MM.1S (cell line): ENCODE measurements around the gene PRUNE2.

Experiments used
- DNase-seq: peaks from one replicate; pipeline ENCODE4 v3.0.0-alpha.2; 2015
- H2AFZ ChIP-seq: fragments of 300-600 bp; sonication (generic); 2 replicates; pipeline ENCODE4 v1.6.0; 2016; ENCODE audit warnings: antibody characterized with exemption, low read length
- H3F3A ChIP-seq: fragments of 300-600 bp; sonication (generic); 2 replicates; pipeline ENCODE4 v1.6.1; 2016; ENCODE audit warnings: mild to moderate bottlenecking, antibody characterized with exemption, low read length, moderate library complexity, mixed read lengths; ENCODE audit not compliant: insufficient read depth
- H3K27ac ChIP-seq: fragments of 300-600 bp; sonication (generic); 2 replicates; pipeline ENCODE4 v1.5.1; 2016; ENCODE audit warnings: mild to moderate bottlenecking, low read length
- H3K27me3 ChIP-seq: fragments of 300-600 bp; sonication (generic); replicated peaks from 2 replicates; pipeline ENCODE4 v1.6.0; 2016; ENCODE audit warnings: low read length; ENCODE audit not compliant: insufficient read depth
- H3K36me3 ChIP-seq: fragments of 300-600 bp; sonication (generic); replicated peaks from 2 replicates; pipeline ENCODE4 v1.6.1; 2016; ENCODE audit warnings: mild to moderate bottlenecking, low read length, mixed read lengths; ENCODE audit not compliant: insufficient read depth
- H3K4me1 ChIP-seq: fragments of 300-600 bp; sonication (generic); 2 replicates; pipeline ENCODE4 v1.6.1; 2016; ENCODE audit warnings: low read length, mixed read lengths
- H3K4me2 ChIP-seq: fragments of 300-600 bp; sonication (generic); 2 replicates; pipeline ENCODE4 v1.6.0; 2016; ENCODE audit warnings: low read depth, low read length
- H3K4me3 ChIP-seq: fragments of 300-600 bp; sonication (generic); 2 replicates; pipeline ENCODE4 v1.5.1; 2016; ENCODE audit warnings: low read length, mixed read lengths
- H3K79me2 ChIP-seq: fragments of 300-600 bp; sonication (generic); 2 replicates; pipeline ENCODE4 v1.6.1; 2016; ENCODE audit warnings: mixed run types, low read length, mixed read lengths
- H3K9ac ChIP-seq: fragments of 300-600 bp; sonication (generic); 2 replicates; pipeline ENCODE4 v1.6.1; 2016; ENCODE audit warnings: low read length, mixed read lengths
- H3K9me2 ChIP-seq: fragments of 300-600 bp; sonication (generic); replicated peaks from 2 replicates; pipeline ENCODE4 v1.6.1; 2016; ENCODE audit warnings: mild to moderate bottlenecking, low read length, mixed read lengths; ENCODE audit not compliant: insufficient read depth
- H3K9me3 ChIP-seq: fragments of 300-600 bp; sonication (generic); replicated peaks from 2 replicates; pipeline ENCODE4 v1.6.1; 2016; ENCODE audit warnings: mild to moderate bottlenecking, low read length, mixed read lengths; ENCODE audit not compliant: insufficient read depth
- H4K20me1 ChIP-seq: fragments of 300-600 bp; sonication (generic); 2 replicates; pipeline ENCODE4 v1.6.1; 2016; ENCODE audit warnings: mild to moderate bottlenecking, low read length, moderate library complexity, mixed read lengths; ENCODE audit not compliant: insufficient read depth
- EZH2 ChIP-seq: fragments of 300-600 bp; sonication (generic); optimal IDR thresholded peaks from 2 replicates; pipeline ENCODE3; 2017; ENCODE audit warnings: low read depth, mild to moderate bottlenecking, antibody characterized with exemption, low read length, mixed read lengths
- EZH2phosphoT487 ChIP-seq: fragments of 300-600 bp; sonication (generic); IDR thresholded peaks from 2 replicates; pipeline ENCODE4 v1.6.1; 2018; ENCODE audit warnings: antibody characterized with exemption, low read length
- TF ChIP-seq, protein P1 (sequence below): fragments of 300-600 bp; sonication (generic); IDR thresholded peaks from 2 replicates; pipeline ENCODE4 v1.5.1; 2016; ENCODE audit warnings: antibody characterized with exemption, low read length, mixed read lengths

PRUNE2 gene

DNA sequence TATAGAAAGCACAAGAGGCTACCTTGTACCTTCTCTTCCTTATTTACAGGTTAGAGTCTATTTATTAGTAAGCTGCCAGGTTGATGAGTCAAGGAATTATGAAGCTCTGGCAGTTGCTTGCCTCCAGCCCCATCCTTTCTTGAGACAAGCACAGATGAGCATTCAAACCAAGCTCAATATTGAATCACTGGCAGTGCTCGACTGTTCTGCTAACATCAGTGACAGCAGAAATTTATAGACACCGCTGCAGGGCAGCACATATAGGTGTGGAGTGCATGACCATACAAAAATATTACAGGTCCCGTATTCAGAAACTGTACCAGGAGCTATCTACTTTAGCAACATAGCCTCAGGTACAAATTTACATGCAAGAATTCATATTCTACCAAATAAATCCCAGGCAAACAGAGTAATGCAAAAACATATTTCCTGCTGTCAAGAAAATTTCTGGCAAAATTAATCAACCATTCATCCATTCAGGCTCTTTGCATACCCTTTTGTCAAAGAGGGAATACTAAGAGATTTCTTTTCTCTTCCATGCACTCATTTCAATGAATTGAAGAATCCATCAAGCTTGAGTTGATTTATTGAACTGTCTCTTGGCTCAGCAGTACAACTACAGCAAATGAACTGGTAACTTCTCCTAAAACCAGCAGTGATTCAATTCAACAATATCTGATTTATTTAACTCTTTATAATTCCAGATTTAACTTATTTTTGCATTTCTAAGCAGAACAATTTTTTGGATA, 168.6 kb downstream of the PRUNE2 start:
- Histone ChIP-seq H2AFZ (no peak overlapping the region), H3K4me1 (no peaks in the 10 kb centered on the region), H4K20me1 (no peaks in the 10 kb centered on the region), H3K27me3 (no peaks in the 10 kb centered on the region), H3K9me3 (no peaks in the 10 kb centered on the region), H3F3A (no peaks in the 10 kb centered on the region), H3K9ac (no peak overlapping the region), H3K4me3 (no peak overlapping the region), H3K36me3 (no peaks in the 10 kb centered on the region), H3K9me2 (no peaks in the 10 kb centered on the region), H3K4me2 (no peak overlapping the region), H3K79me2 (no peaks in the 10 kb centered on the region), H3K27ac (no peak overlapping the region)
- TF ChIP-seq EZH2 (no peak), EZH2phosphoT487 (no peak)
- TF ChIP-seq, protein P1, sequence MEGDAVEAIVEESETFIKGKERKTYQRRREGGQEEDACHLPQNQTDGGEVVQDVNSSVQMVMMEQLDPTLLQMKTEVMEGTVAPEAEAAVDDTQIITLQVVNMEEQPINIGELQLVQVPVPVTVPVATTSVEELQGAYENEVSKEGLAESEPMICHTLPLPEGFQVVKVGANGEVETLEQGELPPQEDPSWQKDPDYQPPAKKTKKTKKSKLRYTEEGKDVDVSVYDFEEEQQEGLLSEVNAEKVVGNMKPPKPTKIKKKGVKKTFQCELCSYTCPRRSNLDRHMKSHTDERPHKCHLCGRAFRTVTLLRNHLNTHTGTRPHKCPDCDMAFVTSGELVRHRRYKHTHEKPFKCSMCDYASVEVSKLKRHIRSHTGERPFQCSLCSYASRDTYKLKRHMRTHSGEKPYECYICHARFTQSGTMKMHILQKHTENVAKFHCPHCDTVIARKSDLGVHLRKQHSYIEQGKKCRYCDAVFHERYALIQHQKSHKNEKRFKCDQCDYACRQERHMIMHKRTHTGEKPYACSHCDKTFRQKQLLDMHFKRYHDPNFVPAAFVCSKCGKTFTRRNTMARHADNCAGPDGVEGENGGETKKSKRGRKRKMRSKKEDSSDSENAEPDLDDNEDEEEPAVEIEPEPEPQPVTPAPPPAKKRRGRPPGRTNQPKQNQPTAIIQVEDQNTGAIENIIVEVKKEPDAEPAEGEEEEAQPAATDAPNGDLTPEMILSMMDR, result no peak
- no peak for DNase-seq

DNA sequence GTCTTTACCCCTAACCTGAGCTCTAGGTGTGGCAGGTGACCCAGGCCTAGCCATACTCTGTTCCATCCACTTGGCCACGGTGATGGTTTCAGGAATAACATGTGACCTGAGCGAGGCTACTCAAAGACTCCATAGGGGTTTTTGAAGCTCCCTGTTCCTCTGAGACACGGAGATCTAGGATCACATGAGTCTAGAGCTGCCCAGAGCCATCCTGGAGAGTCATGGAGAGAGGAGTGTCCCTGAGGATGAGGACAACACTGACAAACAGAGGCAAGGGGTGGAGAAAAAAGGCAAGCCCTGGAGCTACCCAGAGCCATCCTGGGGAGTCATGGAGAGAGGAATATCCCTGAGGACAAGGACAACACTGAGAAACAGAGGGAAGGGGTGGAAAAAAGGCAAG, 171.2 kb downstream of the PRUNE2 start:
- no peaks in the 10 kb centered on the region for H3F3A ChIP-seq
- no peak overlapping the region for H3K9ac ChIP-seq
- H3K9me3 ChIP-seq, result no peaks in the 10 kb centered on the region
- H3K36me3 ChIP-seq, result no peaks in the 10 kb centered on the region
- H2AFZ ChIP-seq, result no peak overlapping the region
- no peak for DNase-seq
- TF ChIP-seq EZH2 (no peak), EZH2phosphoT487 (no peak)
- TF ChIP-seq, protein P1, result no peak
- no peaks in the 10 kb centered on the region for H4K20me1 ChIP-seq
- no peaks in the 10 kb centered on the region for H3K27me3 ChIP-seq
- H3K9me2 ChIP-seq, result no peaks in the 10 kb centered on the region
- no peaks in the 10 kb centered on the region for H3K79me2 ChIP-seq
- H3K4me2 ChIP-seq, result no peak overlapping the region
- H3K4me1 ChIP-seq, result no peaks in the 10 kb centered on the region
- H3K4me3 ChIP-seq, result no peak overlapping the region
- no peak overlapping the region for H3K27ac ChIP-seq

DNA sequence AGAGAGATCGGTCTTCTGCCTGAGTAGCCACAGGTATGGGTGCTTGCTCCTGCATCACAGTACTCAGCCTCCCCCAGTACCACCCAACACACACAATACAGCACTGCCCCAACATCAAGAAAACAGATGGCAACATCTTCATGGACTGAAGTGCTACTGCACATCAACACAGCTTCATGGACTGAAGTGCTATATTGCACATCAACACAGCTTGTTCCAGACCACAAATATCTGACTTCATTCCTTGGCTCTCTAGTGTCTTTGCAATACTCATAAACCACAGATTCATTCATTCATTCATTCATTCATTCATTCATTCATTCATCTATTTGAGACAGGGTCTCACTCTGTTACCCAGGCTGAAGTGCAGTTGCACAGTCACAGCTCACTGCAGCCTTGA, 172.8 kb downstream of the PRUNE2 start:
- Histone ChIP-seq H3F3A (no peaks in the 10 kb centered on the region), H3K4me1 (peaks cover 8% of the 10 kb centered on the region; the same call in 1 of the 2 replicates), H2AFZ (no peak overlapping the region), H3K9ac (no peak overlapping the region), H3K4me2 (no peak overlapping the region), H3K4me3 (no peak overlapping the region), H3K9me3 (no peaks in the 10 kb centered on the region), H4K20me1 (no peaks in the 10 kb centered on the region), H3K27me3 (no peaks in the 10 kb centered on the region), H3K79me2 (no peaks in the 10 kb centered on the region), H3K27ac (no peak overlapping the region), H3K9me2 (no peaks in the 10 kb centered on the region), H3K36me3 (no peaks in the 10 kb centered on the region)
- TF ChIP-seq, protein P1, result no peak
- TF ChIP-seq EZH2phosphoT487 (no peak), EZH2 (no peak)
- DNase-seq, result no peak
